Gastroesophageal sphincter (tissue), 3 donors: ENCODE results near the gene NEDD4.

Source experiments
- CTCF ChIP-seq, 4 experiments: fragments of 200-600 bp in 2 of 4; fragments of 450-650 bp in 2 of 4; sonication (generic) in 1 of 4; IDR thresholded peaks; one replicate each; pipeline ENCODE4 v1.5.1; 2017 to 2019; ENCODE audit warnings: antibody characterized with exemption in 4 of 4, mild to moderate bottlenecking in 2 of 4, moderate library complexity in 2 of 4
- EP300 ChIP-seq: sonication (generic); formaldehyde crosslinking; IDR thresholded peaks from one replicate; pipeline ENCODE4 v1.6.1; 2017; ENCODE audit warnings: antibody characterized with exemption, mild to moderate bottlenecking
- POLR2A ChIP-seq, 2 donors: fragments of 450-650 bp; IDR thresholded peaks; one replicate each; pipeline ENCODE4 v1.6.1; 2017; ENCODE audit warnings: antibody characterized with exemption in 2 of 2, mild to moderate bottlenecking in 2 of 2, moderate library complexity in 1 of 2
- POLR2AphosphoS5 ChIP-seq: sonication (generic); formaldehyde crosslinking; IDR thresholded peaks from one replicate; pipeline ENCODE4 v1.6.1; 2017; ENCODE audit warnings: antibody characterized with exemption

GRCh38 chr15:56016281-56016680, 22.9 kb upstream of the NEDD4 start:
- TF ChIP-seq CTCF (IDR thresholded peaks at IDR 0.05): no peak
- TF ChIP-seq POLR2A (IDR thresholded peaks at IDR 0.05): no peak
- no peak for TF ChIP-seq POLR2AphosphoS5
- no peak for TF ChIP-seq EP300
